HFFc6 (cell line): ENCODE data around the gene ZNF76. TPM values are rescaled to one million over a fixed set of nuclear protein-coding genes. Genes with fewer than 3 reads are reported as not detected.

ENCODE experiments used
- DNase-seq: peaks from one replicate; pipeline ENCODE4 v3.0.0-alpha.2; 2018
- H3K27ac Mint-ChIP-seq: 2 replicates; pipeline ENCODE4 v1.8.0; 2020; ENCODE audit warnings: mild to moderate bottlenecking, mixed read lengths
- H3K27me3 Mint-ChIP-seq: 2 replicates; pipeline ENCODE4 v1.8.0; 2021; ENCODE audit warnings: mild to moderate bottlenecking, moderate library complexity, mixed read lengths; ENCODE audit not compliant: insufficient read depth
- H3K36me3 Mint-ChIP-seq: 2 replicates; pipeline ENCODE4 v1.8.0; 2021; ENCODE audit warnings: low read depth, mixed read lengths
- H3K4me1 Mint-ChIP-seq: 2 replicates; pipeline ENCODE4 v1.8.0; 2020; ENCODE audit warnings: low read depth, mixed read lengths
- H3K4me3 Mint-ChIP-seq: 2 replicates; pipeline ENCODE4 v1.8.0; 2020; ENCODE audit warnings: mild to moderate bottlenecking, moderate library complexity, mixed read lengths
- H3K9me3 Mint-ChIP-seq: 2 replicates; pipeline ENCODE4 v1.8.0; 2020; ENCODE audit warnings: mild to moderate bottlenecking, mixed read lengths
- total RNA-seq, 6 experiments: library from RNA; stranded (reverse); fragmentation: NEBNext Ultra II Directional; extraction: Animal tissue kit (Norgen Biotek cat#: 25700); gene quantifications; 2 replicates in 1 of 6; 3 replicates in 5 of 6; pipeline ENCODE4 v1.2.3, GENCODE V29; 2021
- TF ChIP-seq, protein P1 (sequence below): fragments of 200-600 bp; sonication (generic); IDR thresholded peaks from 2 replicates; pipeline ENCODE4 v1.5.0; 2021; ENCODE audit warnings: antibody characterized with exemption, mild to moderate bottlenecking

ZNF76 gene
- total RNA-seq, 6 experiments from 2014 or later, result 12.7 to 17.1 (median 16.4) TPM

GRCh38 chr6:35215665-35216411, 43.7 kb upstream of the ZNF76 start:
- H3K4me1 Mint-ChIP-seq, result peaks cover 68% of the 10 kb centered on the region
- DNase-seq, result no peak

GRCh38 chr6:35216412-35216732, 43.2 kb upstream of the ZNF76 start:
- Mint-ChIP-seq H3K27ac (peak overlapping the region; percentile 53; the same call in 1 of the 2 replicates), H3K36me3 (peaks cover 3% of the 10 kb centered on the region; the same call in 1 of the 2 replicates), H3K4me3 (peak overlapping the region; percentile 44), H3K4me1 (peaks cover 71% of the 10 kb centered on the region), H3K9me3 (no peaks in the 10 kb centered on the region), H3K27me3 (peaks cover 3% of the 10 kb centered on the region)
- no peak for DNase-seq
- TF ChIP-seq, protein P1, sequence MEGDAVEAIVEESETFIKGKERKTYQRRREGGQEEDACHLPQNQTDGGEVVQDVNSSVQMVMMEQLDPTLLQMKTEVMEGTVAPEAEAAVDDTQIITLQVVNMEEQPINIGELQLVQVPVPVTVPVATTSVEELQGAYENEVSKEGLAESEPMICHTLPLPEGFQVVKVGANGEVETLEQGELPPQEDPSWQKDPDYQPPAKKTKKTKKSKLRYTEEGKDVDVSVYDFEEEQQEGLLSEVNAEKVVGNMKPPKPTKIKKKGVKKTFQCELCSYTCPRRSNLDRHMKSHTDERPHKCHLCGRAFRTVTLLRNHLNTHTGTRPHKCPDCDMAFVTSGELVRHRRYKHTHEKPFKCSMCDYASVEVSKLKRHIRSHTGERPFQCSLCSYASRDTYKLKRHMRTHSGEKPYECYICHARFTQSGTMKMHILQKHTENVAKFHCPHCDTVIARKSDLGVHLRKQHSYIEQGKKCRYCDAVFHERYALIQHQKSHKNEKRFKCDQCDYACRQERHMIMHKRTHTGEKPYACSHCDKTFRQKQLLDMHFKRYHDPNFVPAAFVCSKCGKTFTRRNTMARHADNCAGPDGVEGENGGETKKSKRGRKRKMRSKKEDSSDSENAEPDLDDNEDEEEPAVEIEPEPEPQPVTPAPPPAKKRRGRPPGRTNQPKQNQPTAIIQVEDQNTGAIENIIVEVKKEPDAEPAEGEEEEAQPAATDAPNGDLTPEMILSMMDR, result no peak

More at GRCh38 chr6:35215665-35216411, 43.7 kb upstream of the ZNF76 start:
- H3K9me3 Mint-ChIP-seq, result no peaks in the 10 kb centered on the region
- H3K27ac Mint-ChIP-seq, result peak overlapping the region; percentile 27; the same call in 1 of the 2 replicates
- H3K36me3 Mint-ChIP-seq, result peaks cover 3% of the 10 kb centered on the region; the same call in 1 of the 2 replicates
- TF ChIP-seq, protein P1, result no peak
- peaks cover 3% of the 10 kb centered on the region for H3K27me3 Mint-ChIP-seq
- peak overlapping the region; percentile 86 for H3K4me3 Mint-ChIP-seq

GRCh38 chr6:35216851-35217811, 42.4 kb upstream of the ZNF76 start:
- Mint-ChIP-seq H3K9me3 (no peaks in the 10 kb centered on the region), H3K36me3 (peaks cover 3% of the 10 kb centered on the region; the same call in 1 of the 2 replicates), H3K4me1 (peaks cover 71% of the 10 kb centered on the region), H3K4me3 (peak overlapping the region; percentile 44), H3K27me3 (peaks cover 3% of the 10 kb centered on the region; the same call in 1 of the 2 replicates), H3K27ac (peak overlapping the region; percentile 53; the same call in 1 of the 2 replicates)
- TF ChIP-seq, protein P1, result no peak
- DNase-seq, result no peak

DNA sequence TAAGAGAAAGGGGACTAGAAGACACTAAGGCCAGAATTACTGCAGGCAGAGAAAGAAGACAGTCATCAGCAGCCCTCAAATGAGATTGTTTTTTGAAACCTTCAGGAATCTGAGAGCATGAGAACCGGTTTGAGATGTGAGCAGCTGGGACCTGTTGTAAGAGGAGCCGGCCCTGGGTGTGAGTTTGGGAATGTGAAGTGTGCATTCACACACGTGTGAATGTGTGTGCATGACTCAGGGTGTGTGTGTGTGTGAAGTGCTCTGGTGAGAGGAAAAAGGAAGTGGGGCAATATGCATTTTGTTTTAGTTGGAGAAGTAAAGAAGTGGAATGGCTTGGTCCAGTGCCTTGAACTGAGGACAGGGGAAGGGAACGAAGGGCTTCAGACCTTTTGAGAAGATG, 41.5 kb upstream of the ZNF76 start:
- peaks cover 68% of the 10 kb centered on the region for H3K4me1 Mint-ChIP-seq
- peak overlapping the region; percentile 63 for H3K27ac Mint-ChIP-seq
- peaks cover 3% of the 10 kb centered on the region; the same call in 1 of the 2 replicates for H3K27me3 Mint-ChIP-seq
- TF ChIP-seq, protein P1, result no peak
- H3K36me3 Mint-ChIP-seq, result peaks cover 3% of the 10 kb centered on the region; the same call in 1 of the 2 replicates
- peak; percentile 26 for DNase-seq
- no peaks in the 10 kb centered on the region for H3K9me3 Mint-ChIP-seq
- peak overlapping the region; percentile 22 for H3K4me3 Mint-ChIP-seq

- Mint-ChIP-seq H3K4me3 (no peak overlapping the region), H3K36me3 (peaks cover 3% of the 10 kb centered on the region; the same call in 1 of the 2 replicates), H3K4me1 (peaks cover 64% of the 10 kb centered on the region), H3K9me3 (no peaks in the 10 kb centered on the region), H3K27ac (peak overlapping the region; percentile 63), H3K27me3 (no peaks in the 10 kb centered on the region)
- DNase-seq, result no peak
- TF ChIP-seq, protein P1, result no peak
Measured at GRCh38 chr6:35218456-35218855, 41.1 kb upstream of the ZNF76 start.
